Measurements from ENCODE around the gene ZSCAN5C.

- TF ChIP-seq CTCF (IDR thresholded peaks at IDR 0.05) = peak; percentile 56
- no peak for TF ChIP-seq PBX3 (IDR thresholded peaks at IDR 0.05)
- TF ChIP-seq REST (IDR thresholded peaks at IDR 0.05) = no peak
- TF ChIP-seq POLR2A (IDR thresholded peaks at IDR 0.05; ENCODE audit: low read length) = no peak
- no peak for TF ChIP-seq RFX5 (IDR thresholded peaks at IDR 0.05)
- TF ChIP-seq SREBF2 (IDR thresholded peaks at IDR 0.05) = no peak
- no peak for TF ChIP-seq MAX (IDR thresholded peaks at IDR 0.05)
- no peak for TF ChIP-seq RCOR1 (IDR thresholded peaks at IDR 0.05; ENCODE audit: low read depth, low read length)
- no peak for TF ChIP-seq KDM5A (IDR thresholded peaks at IDR 0.05)
- TF ChIP-seq JUNB (IDR thresholded peaks at IDR 0.05) = no peak
Measured at GRCh38 chr19:56253737-56254136, 51.7 kb downstream of the ZSCAN5C start.
